ENCODE data around the gene SMIM3.

GRCh38 chr5:150765799-150766169 lies 12.8 kb upstream of the SMIM3 start:
- TF ChIP-seq POLR2AphosphoS5 (IDR thresholded peaks at IDR 0.05; ENCODE audit: low read depth, low read length) = no peak
- TF ChIP-seq TAF1 (IDR thresholded peaks at IDR 0.05; ENCODE audit: borderline replicate concordance, insufficient read depth, low read length) = no peak
- no peak for TF ChIP-seq REST (IDR thresholded peaks at IDR 0.05; ENCODE audit: insufficient read depth in 1 of 2, low read depth in 2 of 2, low read length in 2 of 2)

Data from PFSK-1 (cell line).